NCI-H1048 (cell line): ENCODE results near the gene TNFSF8.

Experiments
- DNase-seq: peaks from one replicate; lab custom pipeline; 2025; lab: John Stamatoyannopoulos, UW

The TNFSF8 gene

GRCh38 chr9:114905170-114905940 is 25.0 kb downstream of the TNFSF8 start:
- DNase-seq, result no peak

- no peak for DNase-seq
Measured at GRCh38 chr9:114902786-114903524, 27.4 kb downstream of the TNFSF8 start.

- DNase-seq, result no peak
Measured at GRCh38 chr9:114900942-114901802, 29.2 kb downstream of the TNFSF8 start.

GRCh38 chr9:114899995-114900394 is 30.4 kb downstream of the TNFSF8 start:
- no peak for DNase-seq

- no peak for DNase-seq
Measured at GRCh38 chr9:114899461-114899860, 30.9 kb downstream of the TNFSF8 start.

- DNase-seq, result no peak
Measured at GRCh38 chr9:114898741-114899140, 31.6 kb downstream of the TNFSF8 start.

- DNase-seq, result no peak
Measured at GRCh38 chr9:114897196-114897595, 33.2 kb downstream of the TNFSF8 start.

- DNase-seq, result no peak
Measured at GRCh38 chr9:114896344-114896743, 34.0 kb downstream of the TNFSF8 start.

GRCh38 chr9:114895521-114895991 is 34.8 kb downstream of the TNFSF8 start:
- DNase-seq, result no peak

GRCh38 chr9:114894609-114895433 is 35.6 kb downstream of the TNFSF8 start:
- no peak for DNase-seq

- no peak for DNase-seq
Measured at GRCh38 chr9:114894206-114894605, 36.2 kb downstream of the TNFSF8 start.

- no peak for DNase-seq
Measured at GRCh38 chr9:114893221-114894010, 37.0 kb downstream of the TNFSF8 start.

GRCh38 chr9:114889802-114890224 is 40.6 kb downstream of the TNFSF8 start:
- no peak for DNase-seq

GRCh38 chr9:114888607-114889006 is 41.8 kb downstream of the TNFSF8 start:
- DNase-seq, result no peak

- no peak for DNase-seq
Measured at GRCh38 chr9:114887963-114888362, 42.4 kb downstream of the TNFSF8 start.

- DNase-seq, result no peak
Measured at GRCh38 chr9:114884787-114885452, 45.5 kb downstream of the TNFSF8 start.

GRCh38 chr9:114883709-114884108 is 46.7 kb downstream of the TNFSF8 start:
- DNase-seq, result no peak

- DNase-seq, result no peak
Measured at GRCh38 chr9:114880291-114880745, 50.1 kb downstream of the TNFSF8 start.

- DNase-seq, result no peak
Measured at GRCh38 chr9:114878879-114879564, 51.4 kb downstream of the TNFSF8 start.
